Measurements from ENCODE around the gene CYP2J2. TPM values are rescaled to one million over a fixed set of nuclear protein-coding genes. Genes with fewer than 3 reads are reported as not detected.

CYP2J2 gene
- polyA plus RNA-seq, 6 donors from 2014 or later = 0.13 to 1.2 (median 0.79) TPM; not detected in 2

Other genes starting within 250 kb of the CYP2J2 start
- gene HOOK1, start 111.8 kb downstream of the CYP2J2 start, polyA plus RNA-seq (ENCODE audit: low read depth in 6 of 6) = 10 to 100 TPM in 2 of 6 donors, 1 to 10 TPM in 4; 1.5 to 12.1 (median 8.3) TPM
- not detected for gene C1orf87, start 147.0 kb upstream of the CYP2J2 start, polyA plus RNA-seq (ENCODE audit: low read depth in 6 of 6)

Data from naive B cell (primary cell).